K562 (cell line): ENCODE data around the gene LRP10. TPM values are rescaled to one million over a fixed set of nuclear protein-coding genes. Genes with fewer than 3 reads are reported as not detected.
A peak's percentile ranks its signal among the peaks of the same experiment; 100 is the strongest.

Experiments used
- ELF1 ChIP-seq: fragments of 200-800 bp; sonication (Bioruptor generic); IDR thresholded peaks from 2 replicates; pipeline ENCODE4 v1.6.1; 2016; ENCODE audit warnings: missing genetic modification characterization, missing compliant biosample characterization
- GATAD2A ChIP-seq: fragments of 450-650 bp; IDR thresholded peaks from 2 replicates; pipeline ENCODE4 v1.6.1; 2017
- RFX5 ChIP-seq: IDR thresholded peaks from 2 replicates; pipeline ENCODE4 v1.6.1; 2011; ENCODE audit warnings: low read depth, mild to moderate bottlenecking, improper control_type of control experiment, low read length
- SREBF1 ChIP-seq: fragments of 150-350 bp; IDR thresholded peaks from 2 replicates; pipeline ENCODE4 v1.6.1; 2014; ENCODE audit warnings: antibody characterized with exemption, low read depth, low read length, borderline replicate concordance
- TCF7 ChIP-seq: sonication (generic); IDR thresholded peaks from 2 replicates; pipeline ENCODE4 v1.6.1; 2016; ENCODE audit warnings: antibody characterized with exemption, borderline replicate concordance
- TCFL5 ChIP-seq: fragments of 250-450 bp; sonication (Bioruptor Pico); conservative IDR thresholded peaks from 2 replicates; pipeline ENCODE4 v1.6.1; 2021; ENCODE audit warnings: mild to moderate bottlenecking, moderate library complexity, matching md5 sums
- TEAD1 ChIP-seq, 2 experiments: fragments of 450-650 bp in 1 of 2; sonication (generic) in 1 of 2; formaldehyde crosslinking; IDR thresholded peaks; 2 replicates each; pipeline versions ENCODE4 v1.4.0 to v1.8.0; 2020 to 2022; ENCODE audit warnings: mild to moderate bottlenecking in 2 of 2, missing genetic modification reagents in 1 of 2
- WHSC1 ChIP-seq: IDR thresholded peaks from one replicate; pipeline ENCODE4 v1.6.1; 2012; ENCODE audit warnings: low read length, control low read depth, inconsistent platforms
- ZNF239 ChIP-seq: fragments of 250-450 bp; sonication (Bioruptor Pico); IDR thresholded peaks from 2 replicates; pipeline ENCODE4 v1.4.0; 2020; ENCODE audit warnings: mild to moderate bottlenecking
- ZNF717 ChIP-seq: fragments of 250-450 bp; sonication (Bioruptor Pico); IDR thresholded peaks from 2 replicates; pipeline ENCODE4 v1.5.0; 2021
- polyA plus RNA-seq, 8 experiments: library from polyadenylated mRNA; depleted of rRNA in 4 of 8; stranded (reverse) in 5 of 8; unstranded in 3 of 8; fragments of >200 nt; fragmentation: Nextera tagmentation in 2 of 8; fragmentation: Illumina TruSeq in 1 of 8; extraction: Ambion mirVana in 2 of 8; extraction: Trizol in 1 of 8; gene quantifications; 2 replicates each; pipeline versions ENCODE4 v1.2.1 to v1.2.3, GENCODE V29; 2011 to 2014; ENCODE audit warnings: inconsistent platforms in 1 of 8, missing spikeins in 1 of 8
- total RNA-seq, 7 experiments: library from RNA; depleted of rRNA in 6 of 7; stranded (reverse); fragments of >200 nt in 6 of 7; fragmentation: Illumina TruSeq in 2 of 7; extraction: Trizol in 2 of 7; gene quantifications; 2 replicates each; pipeline versions ENCODE4 v1.2.1 to v1.2.3, GENCODE V29; 2011 to 2021; ENCODE audit warnings: low replicate concordance in 1 of 7
- TF ChIP-seq, protein P1 (sequence below): fragments of 200-600 bp; sonication (generic); IDR thresholded peaks from one replicate; pipeline ENCODE4 v1.6.1; 2012; ENCODE audit warnings: mild to moderate bottlenecking, low read depth, low read length, inconsistent platforms
- TF ChIP-seq, protein P2 (sequence below): sonication (generic); formaldehyde crosslinking; IDR thresholded peaks from 2 replicates; pipeline ENCODE4 v1.8.0; 2022; ENCODE audit warnings: missing genetic modification reagents, mild to moderate bottlenecking, borderline replicate concordance
- TF ChIP-seq, protein P3 (sequence below): sonication (generic); formaldehyde crosslinking; IDR thresholded peaks from 2 replicates; pipeline ENCODE4 v1.8.1; 2022; ENCODE audit warnings: missing genetic modification reagents

Gene LRP10
- total and polyA plus RNA-seq, 9 of the 15 experiments (the other 6 are each of a cell fraction or from before 2014, with no cell fraction given) = 1.3 to 45.5 (median 10.9) TPM

DNA sequence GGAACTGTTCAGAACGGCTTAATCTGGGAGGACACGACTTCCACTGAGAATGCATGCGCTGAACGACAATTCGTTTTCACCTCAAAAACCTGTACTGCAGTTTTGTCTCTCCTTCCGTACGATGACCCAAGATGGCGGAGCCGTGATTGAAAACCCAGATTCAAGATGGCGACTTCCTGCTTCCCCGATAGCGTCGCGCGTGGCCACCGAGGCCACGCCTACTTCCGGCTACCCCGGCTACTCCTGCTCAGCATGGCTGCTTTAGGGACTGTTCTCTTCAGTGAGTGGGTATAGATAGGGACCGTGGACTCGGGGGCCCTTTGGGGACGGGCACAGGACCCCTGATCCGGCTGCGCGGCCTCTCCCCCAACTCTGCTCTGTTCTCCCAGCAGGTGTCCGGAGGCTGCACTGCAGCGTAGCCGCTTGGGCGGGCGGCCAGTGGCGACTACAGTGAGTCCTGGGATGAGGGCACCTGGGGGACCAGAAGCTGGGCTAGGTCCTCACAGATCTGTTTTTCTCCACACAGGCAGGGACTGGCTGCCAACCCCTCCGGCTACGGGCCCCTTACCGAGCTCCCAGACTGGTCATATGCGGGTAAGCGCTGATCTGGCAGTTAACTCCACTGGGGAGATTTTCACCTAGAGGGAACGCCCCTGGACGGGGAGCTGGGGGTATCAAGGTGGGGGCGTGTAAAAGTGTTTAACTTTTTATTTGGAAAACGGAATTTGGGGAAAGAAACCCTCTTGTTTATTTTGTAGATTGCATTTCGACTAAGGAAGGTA, 41.7 kb upstream of the LRP10 start, which contains the start of gene MRPL52 (continued):
- TF ChIP-seq, protein P1, sequence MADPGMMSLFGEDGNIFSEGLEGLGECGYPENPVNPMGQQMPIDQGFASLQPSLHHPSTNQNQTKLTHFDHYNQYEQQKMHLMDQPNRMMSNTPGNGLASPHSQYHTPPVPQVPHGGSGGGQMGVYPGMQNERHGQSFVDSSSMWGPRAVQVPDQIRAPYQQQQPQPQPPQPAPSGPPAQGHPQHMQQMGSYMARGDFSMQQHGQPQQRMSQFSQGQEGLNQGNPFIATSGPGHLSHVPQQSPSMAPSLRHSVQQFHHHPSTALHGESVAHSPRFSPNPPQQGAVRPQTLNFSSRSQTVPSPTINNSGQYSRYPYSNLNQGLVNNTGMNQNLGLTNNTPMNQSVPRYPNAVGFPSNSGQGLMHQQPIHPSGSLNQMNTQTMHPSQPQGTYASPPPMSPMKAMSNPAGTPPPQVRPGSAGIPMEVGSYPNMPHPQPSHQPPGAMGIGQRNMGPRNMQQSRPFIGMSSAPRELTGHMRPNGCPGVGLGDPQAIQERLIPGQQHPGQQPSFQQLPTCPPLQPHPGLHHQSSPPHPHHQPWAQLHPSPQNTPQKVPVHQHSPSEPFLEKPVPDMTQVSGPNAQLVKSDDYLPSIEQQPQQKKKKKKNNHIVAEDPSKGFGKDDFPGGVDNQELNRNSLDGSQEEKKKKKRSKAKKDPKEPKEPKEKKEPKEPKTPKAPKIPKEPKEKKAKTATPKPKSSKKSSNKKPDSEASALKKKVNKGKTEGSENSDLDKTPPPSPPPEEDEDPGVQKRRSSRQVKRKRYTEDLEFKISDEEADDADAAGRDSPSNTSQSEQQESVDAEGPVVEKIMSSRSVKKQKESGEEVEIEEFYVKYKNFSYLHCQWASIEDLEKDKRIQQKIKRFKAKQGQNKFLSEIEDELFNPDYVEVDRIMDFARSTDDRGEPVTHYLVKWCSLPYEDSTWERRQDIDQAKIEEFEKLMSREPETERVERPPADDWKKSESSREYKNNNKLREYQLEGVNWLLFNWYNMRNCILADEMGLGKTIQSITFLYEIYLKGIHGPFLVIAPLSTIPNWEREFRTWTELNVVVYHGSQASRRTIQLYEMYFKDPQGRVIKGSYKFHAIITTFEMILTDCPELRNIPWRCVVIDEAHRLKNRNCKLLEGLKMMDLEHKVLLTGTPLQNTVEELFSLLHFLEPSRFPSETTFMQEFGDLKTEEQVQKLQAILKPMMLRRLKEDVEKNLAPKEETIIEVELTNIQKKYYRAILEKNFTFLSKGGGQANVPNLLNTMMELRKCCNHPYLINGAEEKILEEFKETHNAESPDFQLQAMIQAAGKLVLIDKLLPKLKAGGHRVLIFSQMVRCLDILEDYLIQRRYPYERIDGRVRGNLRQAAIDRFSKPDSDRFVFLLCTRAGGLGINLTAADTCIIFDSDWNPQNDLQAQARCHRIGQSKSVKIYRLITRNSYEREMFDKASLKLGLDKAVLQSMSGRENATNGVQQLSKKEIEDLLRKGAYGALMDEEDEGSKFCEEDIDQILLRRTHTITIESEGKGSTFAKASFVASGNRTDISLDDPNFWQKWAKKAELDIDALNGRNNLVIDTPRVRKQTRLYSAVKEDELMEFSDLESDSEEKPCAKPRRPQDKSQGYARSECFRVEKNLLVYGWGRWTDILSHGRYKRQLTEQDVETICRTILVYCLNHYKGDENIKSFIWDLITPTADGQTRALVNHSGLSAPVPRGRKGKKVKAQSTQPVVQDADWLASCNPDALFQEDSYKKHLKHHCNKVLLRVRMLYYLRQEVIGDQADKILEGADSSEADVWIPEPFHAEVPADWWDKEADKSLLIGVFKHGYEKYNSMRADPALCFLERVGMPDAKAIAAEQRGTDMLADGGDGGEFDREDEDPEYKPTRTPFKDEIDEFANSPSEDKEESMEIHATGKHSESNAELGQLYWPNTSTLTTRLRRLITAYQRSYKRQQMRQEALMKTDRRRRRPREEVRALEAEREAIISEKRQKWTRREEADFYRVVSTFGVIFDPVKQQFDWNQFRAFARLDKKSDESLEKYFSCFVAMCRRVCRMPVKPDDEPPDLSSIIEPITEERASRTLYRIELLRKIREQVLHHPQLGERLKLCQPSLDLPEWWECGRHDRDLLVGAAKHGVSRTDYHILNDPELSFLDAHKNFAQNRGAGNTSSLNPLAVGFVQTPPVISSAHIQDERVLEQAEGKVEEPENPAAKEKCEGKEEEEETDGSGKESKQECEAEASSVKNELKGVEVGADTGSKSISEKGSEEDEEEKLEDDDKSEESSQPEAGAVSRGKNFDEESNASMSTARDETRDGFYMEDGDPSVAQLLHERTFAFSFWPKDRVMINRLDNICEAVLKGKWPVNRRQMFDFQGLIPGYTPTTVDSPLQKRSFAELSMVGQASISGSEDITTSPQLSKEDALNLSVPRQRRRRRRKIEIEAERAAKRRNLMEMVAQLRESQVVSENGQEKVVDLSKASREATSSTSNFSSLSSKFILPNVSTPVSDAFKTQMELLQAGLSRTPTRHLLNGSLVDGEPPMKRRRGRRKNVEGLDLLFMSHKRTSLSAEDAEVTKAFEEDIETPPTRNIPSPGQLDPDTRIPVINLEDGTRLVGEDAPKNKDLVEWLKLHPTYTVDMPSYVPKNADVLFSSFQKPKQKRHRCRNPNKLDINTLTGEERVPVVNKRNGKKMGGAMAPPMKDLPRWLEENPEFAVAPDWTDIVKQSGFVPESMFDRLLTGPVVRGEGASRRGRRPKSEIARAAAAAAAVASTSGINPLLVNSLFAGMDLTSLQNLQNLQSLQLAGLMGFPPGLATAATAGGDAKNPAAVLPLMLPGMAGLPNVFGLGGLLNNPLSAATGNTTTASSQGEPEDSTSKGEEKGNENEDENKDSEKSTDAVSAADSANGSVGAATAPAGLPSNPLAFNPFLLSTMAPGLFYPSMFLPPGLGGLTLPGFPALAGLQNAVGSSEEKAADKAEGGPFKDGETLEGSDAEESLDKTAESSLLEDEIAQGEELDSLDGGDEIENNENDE = no peak
- TF ChIP-seq, protein P2, sequence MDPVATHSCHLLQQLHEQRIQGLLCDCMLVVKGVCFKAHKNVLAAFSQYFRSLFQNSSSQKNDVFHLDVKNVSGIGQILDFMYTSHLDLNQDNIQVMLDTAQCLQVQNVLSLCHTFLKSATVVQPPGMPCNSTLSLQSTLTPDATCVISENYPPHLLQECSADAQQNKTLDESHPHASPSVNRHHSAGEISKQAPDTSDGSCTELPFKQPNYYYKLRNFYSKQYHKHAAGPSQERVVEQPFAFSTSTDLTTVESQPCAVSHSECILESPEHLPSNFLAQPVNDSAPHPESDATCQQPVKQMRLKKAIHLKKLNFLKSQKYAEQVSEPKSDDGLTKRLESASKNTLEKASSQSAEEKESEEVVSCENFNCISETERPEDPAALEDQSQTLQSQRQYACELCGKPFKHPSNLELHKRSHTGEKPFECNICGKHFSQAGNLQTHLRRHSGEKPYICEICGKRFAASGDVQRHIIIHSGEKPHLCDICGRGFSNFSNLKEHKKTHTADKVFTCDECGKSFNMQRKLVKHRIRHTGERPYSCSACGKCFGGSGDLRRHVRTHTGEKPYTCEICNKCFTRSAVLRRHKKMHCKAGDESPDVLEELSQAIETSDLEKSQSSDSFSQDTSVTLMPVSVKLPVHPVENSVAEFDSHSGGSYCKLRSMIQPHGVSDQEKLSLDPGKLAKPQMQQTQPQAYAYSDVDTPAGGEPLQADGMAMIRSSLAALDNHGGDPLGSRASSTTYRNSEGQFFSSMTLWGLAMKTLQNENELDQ (CRISPR knock-in tag) = no peak
- no peak for TF ChIP-seq ZNF717 (CRISPR knock-in tag)
- no peak for TF ChIP-seq TCF7
- TF ChIP-seq GATAD2A = no peak
- no peak for TF ChIP-seq ZNF239 (CRISPR knock-in tag)
- TF ChIP-seq, protein P3, sequence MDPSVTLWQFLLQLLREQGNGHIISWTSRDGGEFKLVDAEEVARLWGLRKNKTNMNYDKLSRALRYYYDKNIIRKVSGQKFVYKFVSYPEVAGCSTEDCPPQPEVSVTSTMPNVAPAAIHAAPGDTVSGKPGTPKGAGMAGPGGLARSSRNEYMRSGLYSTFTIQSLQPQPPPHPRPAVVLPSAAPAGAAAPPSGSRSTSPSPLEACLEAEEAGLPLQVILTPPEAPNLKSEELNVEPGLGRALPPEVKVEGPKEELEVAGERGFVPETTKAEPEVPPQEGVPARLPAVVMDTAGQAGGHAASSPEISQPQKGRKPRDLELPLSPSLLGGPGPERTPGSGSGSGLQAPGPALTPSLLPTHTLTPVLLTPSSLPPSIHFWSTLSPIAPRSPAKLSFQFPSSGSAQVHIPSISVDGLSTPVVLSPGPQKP = no peak
- TF ChIP-seq WHSC1 = no peak
- no peak for TF ChIP-seq SREBF1
- peak; percentile 97 for TF ChIP-seq ELF1
- no peak for TF ChIP-seq TCFL5
- TF ChIP-seq TEAD1 (CRISPR knock-in tag; IDR thresholded peaks at IDR 0.05) = peak in 1 of 2 experiments; percentile 55; a peak in 1 of 4 replicates
- TF ChIP-seq RFX5 = no peak
